LNCAP (cell line): ENCODE results near the gene ESYT3.

Experiments
- TF ChIP-seq, protein P1 (sequence below): fragments of 450-650 bp; IDR thresholded peaks from 2 replicates; pipeline ENCODE4 v1.5.1; 2017; ENCODE audit warnings: mild to moderate bottlenecking

Gene ESYT3

DNA sequence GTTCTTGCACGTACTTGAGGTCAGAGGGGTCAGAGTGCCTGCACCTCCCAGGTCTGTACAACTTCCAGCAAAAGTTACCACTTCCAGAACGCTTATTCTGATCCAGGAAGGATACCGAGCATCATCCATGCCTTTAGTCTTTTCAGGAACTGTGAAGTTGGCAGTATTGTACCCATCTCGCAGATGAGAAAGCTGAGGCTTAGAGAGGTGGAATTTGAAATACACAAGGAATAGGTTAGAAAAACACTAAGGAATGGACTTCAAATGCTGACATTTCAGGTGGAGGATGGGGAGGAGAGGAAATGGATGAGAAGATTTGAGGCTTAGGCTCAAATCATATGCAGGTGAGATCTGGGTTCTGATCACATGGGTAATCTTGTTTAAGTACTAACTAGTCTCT, 11.2 kb downstream of the ESYT3 start:
- TF ChIP-seq, protein P1, sequence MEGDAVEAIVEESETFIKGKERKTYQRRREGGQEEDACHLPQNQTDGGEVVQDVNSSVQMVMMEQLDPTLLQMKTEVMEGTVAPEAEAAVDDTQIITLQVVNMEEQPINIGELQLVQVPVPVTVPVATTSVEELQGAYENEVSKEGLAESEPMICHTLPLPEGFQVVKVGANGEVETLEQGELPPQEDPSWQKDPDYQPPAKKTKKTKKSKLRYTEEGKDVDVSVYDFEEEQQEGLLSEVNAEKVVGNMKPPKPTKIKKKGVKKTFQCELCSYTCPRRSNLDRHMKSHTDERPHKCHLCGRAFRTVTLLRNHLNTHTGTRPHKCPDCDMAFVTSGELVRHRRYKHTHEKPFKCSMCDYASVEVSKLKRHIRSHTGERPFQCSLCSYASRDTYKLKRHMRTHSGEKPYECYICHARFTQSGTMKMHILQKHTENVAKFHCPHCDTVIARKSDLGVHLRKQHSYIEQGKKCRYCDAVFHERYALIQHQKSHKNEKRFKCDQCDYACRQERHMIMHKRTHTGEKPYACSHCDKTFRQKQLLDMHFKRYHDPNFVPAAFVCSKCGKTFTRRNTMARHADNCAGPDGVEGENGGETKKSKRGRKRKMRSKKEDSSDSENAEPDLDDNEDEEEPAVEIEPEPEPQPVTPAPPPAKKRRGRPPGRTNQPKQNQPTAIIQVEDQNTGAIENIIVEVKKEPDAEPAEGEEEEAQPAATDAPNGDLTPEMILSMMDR: no peak

DNA sequence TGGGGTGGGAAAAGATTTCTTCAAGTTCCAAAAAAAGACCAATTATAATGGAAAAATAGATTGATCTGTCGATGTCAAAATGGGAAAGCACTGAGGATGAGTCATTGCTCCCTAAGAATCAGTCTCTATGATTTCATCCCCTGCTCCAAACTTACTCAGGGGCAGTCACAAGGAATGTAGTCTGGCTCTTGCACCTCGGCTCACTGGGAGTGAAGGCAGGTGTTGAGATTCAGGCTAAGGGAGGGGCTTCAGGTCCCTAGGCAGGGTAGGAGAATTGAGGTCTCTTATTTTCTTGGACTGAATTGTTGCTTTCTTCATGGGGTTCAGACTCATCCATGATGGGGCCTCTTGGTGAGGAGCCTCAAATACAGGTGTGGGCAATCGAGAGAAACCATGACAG, 14.2 kb downstream of the ESYT3 start:
- TF ChIP-seq, protein P1: no peak

DNA sequence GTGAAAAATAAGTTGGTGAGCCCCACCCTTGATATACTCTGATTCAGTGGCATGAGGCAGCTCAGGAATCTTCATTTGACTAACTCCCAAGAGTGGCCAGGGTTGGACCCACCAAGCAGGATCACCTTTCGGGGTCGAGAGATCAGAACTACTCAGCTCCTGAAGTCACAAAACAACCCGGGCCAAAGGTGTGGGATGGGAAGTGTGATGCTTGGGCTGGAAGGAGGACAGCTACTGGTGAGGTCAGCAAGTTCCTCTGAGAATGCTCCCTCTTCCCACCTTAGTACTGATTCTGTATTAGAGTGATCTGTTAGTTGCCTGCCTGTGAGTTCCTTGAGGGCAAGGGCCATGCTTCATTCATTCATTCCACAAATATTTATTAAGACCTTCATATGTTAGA, 15.1 kb downstream of the ESYT3 start:
- TF ChIP-seq, protein P1: no peak

DNA sequence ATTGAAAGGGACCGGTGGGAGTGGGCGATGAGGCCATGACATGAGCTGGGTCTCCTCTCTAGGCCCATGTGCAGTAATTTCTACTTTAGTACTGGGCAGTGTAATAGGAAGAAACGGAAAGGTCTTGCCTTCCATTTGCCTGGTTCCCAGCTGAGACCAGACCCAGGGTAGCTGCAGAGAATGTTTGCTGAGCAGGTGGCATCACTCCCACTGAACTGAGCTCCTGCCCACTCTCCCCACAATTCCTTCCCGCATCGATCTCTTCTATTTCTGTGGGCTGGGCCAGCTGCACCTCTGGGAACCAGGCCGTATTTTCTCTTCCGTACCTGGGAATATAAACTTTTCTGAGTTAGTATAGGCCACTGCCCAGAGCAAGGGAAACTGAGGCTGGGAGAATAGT, 15.8 kb downstream of the ESYT3 start:
- TF ChIP-seq, protein P1: no peak

DNA sequence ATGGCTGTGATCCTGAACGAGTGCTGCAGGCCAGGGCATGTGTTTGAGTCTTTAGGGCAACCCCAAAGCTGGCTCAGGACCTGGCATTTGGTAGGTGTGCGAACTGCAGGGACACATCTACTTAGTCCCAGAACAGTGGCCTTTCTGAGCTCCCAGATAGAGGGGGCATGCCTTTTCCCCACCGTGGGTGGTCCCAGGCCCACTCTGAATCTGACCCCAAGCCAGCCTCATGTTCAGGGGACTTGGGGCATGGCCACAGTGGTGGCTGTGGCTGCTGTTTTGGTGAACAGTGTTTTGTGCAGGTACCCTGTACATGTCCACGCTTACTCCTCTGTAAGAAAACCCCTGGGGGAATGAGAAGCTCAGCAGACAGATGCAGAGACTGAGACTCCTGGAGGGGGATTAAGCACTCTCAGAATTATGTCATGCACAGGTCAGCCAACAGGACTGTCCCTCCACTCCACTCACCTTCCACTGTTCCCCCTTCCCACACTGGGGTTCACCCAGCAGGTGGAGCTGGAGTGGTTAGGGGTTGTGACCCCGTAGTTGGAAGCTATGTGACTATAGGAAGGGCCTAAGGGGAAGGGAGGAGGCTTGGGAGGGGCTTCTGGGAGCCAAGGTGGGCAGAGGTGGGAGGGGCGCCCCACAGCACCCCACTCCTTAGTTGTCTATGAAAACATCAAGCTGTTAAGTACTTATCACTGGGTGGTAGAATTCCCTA, 16.4 kb downstream of the ESYT3 start:
- TF ChIP-seq, protein P1: no peak

DNA sequence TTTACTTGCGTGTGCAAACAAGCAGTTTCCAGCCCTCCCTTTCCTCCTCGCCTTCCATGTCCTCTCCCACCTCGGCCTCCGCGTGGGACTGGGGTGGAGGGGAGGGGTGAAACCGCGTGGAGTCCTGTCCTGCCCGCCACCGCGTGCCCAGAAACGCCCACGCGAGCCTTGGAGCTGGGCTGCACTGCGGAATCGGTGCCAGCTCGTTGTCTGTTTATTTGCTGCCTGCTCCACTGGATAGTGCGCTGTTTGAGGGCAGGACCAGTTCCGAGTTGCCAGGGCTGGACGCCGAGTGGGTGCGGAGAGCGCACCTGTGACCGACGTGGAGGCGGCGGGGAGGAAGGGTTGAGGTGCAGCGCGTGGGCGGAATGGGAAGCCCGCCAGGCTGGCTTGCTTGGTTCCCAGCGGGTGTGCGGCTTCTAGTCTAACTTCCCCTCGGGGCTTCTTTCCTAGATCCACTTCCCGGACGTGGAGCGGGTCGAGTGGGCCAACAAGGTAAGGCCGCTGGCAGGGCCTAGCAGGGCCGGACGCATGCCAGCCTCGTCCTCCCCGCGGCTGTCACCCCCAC, 17.3 kb downstream of the ESYT3 start:
- TF ChIP-seq, protein P1: no peak

DNA sequence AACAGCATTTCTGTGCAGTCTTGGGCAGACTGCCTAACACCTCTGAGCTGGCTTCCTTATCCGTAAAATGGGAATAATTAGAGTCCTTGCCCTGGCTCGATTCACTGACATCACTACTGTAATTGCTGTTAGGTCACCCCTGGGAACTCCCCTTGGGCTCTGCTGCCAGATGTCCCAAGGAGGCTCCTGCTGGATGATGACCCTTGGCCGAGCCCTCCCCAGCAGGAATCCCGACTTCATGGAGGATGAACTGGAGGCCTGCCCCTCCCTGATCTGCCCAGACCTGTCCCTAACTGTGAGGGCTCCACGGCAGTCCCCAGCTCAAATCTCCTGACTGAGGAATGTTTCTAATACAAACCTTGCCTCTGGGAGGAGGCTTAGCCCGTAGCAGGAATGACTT, 18.0 kb downstream of the ESYT3 start:
- TF ChIP-seq, protein P1: no peak
